ENCODE measurements around the gene ZNF19. TPM values are rescaled to one million over a fixed set of nuclear protein-coding genes. Genes with fewer than 3 reads are reported as not detected.

The ZNF19 gene
- total and polyA plus RNA-seq, 9 of the 15 experiments (the other 6 are each of a cell fraction or from before 2014, with no cell fraction given) = 1.2 to 2.8 (median 1.8) TPM

- TF ChIP-seq SRF (CRISPR knock-in tag; IDR thresholded peaks at IDR 0.05) (peak in 1 of 2 experiments; percentile 57; a peak in 1 of 4 replicates), C11orf30 (IDR thresholded peaks at IDR 0.05; ENCODE audit: low read depth) (no peak), RREB1 (CRISPR knock-in tag; IDR thresholded peaks at IDR 0.05) (no peak), ZNF280A (IDR thresholded peaks at IDR 0.05; ENCODE audit: low read depth, partially characterized antibody) (no peak), FOXK1 (CRISPR knock-in tag; IDR thresholded peaks at IDR 0.05; ENCODE audit: borderline replicate concordance) (peak; percentile 95), NR2C2 (CRISPR knock-in tag; IDR thresholded peaks at IDR 0.05) (peak; percentile 59; the same call in 1 of the 2 replicates), NR2C2 (tag; IDR thresholded peaks at IDR 0.05) (no peak), HMGXB4 (CRISPR knock-in tag; IDR thresholded peaks at IDR 0.05) (peak; percentile 88; the same call in 1 of the 2 replicates), ZNF395 (CRISPR knock-in tag; IDR thresholded peaks at IDR 0.05) (peak; percentile 96), NR0B1 (IDR thresholded peaks at IDR 0.05; ENCODE audit: partially characterized antibody) (no peak), ELK1 (CRISPR knock-in tag; IDR thresholded peaks at IDR 0.05) (no peak)
Measured at GRCh38 chr16:71467810-71468209, 21.3 kb downstream of the ZNF19 start (continued).
